Measurements from ENCODE around the gene IRX1.

IRX1 gene

DNA sequence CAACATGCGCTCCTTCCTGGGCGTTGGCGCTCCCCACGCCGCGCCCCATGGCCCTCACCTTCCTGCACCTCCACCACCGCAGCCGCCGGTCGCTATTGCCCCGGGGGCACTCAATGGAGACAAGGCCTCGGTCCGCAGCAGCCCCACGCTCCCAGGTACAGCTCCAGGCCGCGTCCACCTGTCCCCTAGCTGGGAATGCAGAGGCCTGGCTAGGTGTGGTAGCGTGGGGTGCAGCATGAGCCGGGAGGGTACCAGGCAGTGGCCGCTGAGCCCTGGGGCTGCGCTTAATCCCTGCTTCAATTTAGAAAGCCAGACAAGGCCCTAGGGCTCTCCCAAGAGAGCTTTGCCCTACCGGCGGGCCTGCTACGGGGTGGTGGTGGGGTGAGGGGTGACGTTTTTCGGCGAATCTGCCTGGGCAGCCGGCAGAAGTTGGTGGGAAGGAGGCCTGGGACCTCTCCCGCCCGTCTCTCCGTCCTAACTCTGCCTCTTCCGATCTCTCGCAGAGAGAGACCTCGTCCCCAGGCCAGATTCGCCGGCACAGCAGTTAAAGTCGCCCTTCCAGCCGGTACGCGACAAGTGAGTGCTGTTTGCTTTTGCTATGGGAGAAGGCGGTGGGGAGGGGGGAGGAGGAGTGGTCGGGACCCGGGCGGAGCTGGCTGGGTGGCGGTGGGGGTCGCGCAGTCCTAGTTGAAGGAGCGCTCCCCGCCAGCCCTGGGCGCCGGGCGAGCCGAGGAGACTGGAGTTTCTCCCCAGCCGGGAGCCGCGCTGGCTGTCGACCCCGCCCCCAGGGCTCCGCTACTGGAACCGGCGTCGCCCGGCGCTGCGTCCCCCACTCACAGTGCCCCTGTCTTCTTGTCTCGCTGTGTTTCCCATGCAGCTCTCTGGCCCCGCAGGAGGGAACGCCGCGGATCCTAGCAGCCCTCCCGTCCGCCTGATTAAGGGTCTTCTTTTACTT, 4.8 kb downstream of the IRX1 start:
- ATAC-seq: peak; percentile 9
- no peak for DNase-seq

DNA sequence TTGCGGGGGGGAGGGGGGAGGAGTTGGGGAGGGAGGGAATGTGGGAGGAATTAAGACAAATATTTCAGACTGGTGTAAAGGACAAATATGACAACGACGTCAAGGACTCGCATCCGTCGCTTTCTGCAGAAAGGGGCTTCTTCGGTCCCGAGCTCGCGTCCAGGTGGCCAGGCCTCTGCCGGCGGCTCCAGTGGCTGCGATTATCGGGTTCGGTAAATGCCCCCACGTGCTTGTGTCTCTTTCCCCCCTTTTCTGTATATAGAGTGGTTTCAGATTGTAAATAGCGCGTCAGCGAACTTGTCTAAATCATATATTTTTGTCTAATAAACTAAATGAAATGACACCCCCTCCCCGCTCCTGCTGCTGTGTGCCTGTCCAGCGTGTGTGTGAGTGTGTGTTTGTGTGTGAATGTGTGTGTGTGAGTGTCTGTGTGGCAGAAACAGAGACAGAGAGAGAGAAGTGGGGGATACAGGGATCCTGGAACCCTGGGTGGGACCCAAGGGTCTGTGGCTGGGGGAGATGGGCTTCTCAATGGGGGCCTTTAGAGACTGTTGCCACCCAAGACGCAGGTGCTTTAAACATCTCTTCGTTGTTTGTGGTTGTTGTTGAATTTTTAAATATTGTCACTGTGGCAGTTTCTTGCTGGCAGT, 5.6 kb downstream of the IRX1 start:
- DNase-seq: no peak
- no peak for ATAC-seq

DNA sequence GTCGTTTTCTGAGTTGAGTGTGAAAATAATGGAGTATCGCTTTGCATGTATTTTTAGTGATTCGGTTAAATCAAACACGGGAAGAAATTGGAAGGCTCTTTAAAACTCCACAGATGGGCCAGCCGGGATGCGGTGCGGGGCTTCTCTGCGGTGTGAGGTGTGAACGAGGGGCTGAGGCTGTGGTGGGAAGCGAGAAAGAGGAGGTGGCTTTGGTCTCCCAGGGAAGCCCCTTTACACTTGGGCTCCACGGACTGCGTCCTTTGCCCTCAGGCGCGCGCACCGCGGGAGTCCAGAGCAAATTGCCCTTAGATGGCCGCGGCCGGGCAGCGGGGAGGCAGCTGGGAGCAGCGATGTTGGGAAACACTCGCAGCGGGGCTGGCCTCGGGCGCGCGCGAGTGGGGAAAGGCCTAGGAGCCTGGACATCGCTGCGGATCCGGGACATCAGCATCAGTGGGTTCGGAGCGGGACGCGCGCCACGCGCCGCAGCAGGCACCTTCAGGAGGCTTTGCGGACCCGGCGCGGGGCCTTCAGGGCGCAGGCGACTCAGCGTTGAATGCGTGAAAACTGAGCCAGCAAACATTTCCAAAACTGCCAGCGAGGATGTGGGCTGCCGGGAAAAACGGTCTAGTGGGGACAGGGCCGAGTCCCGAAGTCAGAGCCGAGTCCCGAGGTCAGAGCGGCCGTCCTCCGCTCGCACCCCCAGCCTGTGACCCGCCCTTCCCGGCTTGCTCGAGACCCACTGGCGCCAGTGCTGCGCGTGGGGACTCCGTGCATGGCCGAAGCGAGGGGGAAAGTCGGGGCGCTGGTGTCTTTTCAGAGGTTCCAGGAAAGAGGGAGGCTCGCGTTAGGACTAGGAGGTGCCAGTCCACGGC, 6.5 kb downstream of the IRX1 start:
- ATAC-seq (no peak), DNase-seq (no peak)

DNA sequence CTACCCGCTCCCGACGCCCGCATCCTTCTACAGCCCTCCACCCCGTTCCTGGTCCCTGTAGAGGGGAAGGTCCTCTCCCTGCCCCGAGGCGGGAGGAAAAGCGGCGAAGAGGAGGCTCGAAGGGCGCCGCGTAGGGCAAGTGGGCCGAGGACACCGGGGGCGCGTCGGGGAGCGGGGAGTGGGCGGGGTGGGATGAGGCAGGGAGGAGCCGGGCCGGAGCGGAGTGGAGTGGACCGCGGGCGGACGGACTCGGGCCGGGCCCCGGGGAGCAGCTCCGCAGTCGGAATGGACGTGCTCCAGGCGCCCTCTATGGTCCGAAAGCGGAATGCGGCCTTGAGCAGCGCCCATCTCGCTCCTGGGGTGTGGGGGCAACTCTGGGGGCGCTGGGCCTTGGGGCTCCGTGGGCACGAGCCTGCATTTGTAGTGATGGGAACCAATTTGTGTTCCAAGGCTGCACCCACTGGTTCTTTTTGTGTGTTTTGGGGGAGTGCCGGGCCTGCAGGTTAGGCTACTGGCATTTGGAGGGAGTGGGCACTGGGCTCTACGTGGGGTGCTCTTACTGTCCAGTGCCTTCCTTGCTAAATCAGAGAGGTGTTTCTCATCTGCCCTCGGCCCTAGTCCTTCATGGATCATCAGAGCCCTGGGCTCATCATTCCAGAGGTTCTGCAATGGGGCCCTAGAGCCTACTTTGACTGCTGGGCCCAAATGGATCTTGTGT, 7.3 kb downstream of the IRX1 start:
- DNase-seq: peak; percentile 34
- no peak for ATAC-seq

DNA sequence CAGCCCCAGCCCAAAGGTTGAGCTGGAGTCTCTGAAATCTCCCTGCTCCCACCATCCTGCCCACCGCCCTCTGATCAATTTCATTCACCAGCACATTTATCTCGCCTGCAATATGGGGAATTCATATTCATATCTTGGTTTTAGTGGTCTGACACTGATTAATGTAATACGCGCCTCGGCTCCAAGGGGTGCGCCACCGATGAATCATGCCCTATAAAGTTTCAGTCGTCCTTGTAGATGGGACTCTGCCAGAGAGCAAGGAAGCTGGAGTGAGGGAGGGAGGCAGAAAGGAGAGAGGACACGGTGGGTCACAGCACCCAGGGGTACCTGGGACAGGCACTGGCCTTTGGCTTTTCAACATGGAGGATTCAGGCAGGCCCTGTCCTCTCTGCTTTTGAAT, 8.9 kb downstream of the IRX1 start:
- ATAC-seq (no peak), DNase-seq (no peak)

DNA sequence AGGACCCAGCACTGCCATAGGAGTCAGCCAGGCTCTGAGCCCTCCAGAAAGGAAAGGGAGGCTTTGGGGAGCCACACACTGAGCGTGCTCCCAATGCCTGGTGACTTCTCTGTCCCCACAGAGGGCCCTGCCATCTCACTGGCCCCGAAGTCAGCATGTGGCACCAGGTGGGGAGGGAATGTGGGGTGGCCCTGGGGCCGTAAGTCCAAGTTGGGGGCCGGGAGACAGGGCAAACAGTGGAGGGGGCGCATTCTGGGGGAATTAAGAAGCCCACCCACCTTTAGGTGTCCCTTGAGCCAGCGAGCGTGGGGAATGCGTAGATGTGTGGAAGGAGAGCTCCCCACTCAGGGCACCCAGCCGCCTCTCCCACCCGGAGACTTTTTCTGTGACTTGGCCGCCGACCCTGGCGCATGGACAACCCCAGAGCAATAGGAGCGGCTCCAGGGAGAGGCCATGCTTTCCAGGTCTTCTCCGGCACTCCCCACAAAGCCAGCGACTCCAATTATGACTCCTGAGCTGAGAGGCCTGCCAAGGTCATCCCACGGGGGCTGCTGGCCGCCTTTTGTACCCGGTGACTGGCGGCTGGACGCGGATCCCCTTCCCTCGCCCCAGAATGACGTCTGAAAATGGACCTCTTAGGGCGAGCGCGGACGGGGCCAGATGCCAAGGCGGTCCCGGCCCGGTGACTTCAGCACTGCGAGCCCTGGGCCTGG, 9.8 kb downstream of the IRX1 start:
- DNase-seq (no peak), ATAC-seq (no peak)

DNA sequence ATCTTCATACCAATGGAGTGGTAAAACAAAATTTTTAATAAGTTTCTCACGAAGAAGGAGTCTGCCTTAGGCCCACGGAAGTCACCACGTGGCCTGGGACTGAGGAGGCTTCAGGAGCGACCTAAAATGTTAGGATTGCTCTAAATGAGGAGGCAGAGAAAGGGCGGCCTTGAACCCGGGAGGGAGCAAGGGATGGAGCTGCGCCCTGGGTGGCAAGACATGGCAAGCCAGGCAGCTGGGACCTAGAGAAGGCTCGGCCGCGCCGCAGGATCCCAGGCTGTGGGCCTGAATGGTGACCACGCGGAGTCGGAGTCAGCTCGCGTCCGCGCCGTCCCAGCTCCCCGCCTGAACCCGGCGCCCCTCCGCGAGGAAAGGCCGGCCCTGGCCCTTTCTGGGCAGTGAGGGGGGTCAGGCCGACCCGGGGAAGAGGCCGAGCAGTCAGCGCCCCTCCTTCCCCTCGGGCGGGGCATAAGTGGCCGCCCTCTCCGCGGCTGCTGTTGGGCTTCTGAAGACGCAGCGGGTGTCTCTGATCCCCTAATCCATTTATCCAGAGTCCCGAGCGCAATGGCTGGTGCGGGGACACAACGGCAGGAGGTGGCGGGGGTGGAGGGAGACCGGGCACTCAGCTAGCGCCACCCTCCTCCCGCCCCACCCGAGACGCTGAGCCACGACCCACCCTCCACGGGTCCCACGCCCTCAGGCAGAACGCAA, 10.6 kb downstream of the IRX1 start:
- ATAC-seq (no peak), DNase-seq (no peak)

DNA sequence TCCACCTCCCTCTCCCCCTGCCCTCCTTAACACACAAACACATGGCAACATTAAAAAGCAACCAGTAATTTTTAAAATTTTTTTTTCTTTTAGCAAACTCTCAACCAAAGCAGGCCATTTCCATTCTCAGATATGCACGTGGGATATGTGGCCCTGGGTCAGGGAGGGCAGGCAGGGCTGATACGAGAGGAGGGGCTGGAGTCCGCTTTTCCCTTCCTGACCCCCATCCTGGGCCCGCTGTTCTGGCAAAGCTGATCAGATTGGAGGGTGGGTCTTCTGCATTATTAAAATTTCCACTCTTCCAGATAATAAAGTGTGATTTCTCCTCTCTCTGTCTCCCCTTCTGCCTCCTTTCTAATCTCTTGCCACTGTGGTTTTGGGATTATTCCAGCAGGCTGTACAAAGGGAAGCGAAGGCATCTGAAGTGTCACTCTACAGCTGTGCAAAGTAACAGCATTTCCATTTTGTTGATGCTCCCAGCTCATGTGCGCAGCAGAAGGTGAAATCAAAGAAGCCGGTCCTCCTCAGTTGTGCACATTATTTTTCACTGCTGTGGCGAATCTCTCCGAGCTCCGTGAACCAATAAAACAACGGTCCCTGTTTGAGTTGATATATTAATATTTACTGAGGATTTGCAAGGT, 12.0 kb downstream of the IRX1 start:
- DNase-seq (no peak), ATAC-seq (no peak)

DNA sequence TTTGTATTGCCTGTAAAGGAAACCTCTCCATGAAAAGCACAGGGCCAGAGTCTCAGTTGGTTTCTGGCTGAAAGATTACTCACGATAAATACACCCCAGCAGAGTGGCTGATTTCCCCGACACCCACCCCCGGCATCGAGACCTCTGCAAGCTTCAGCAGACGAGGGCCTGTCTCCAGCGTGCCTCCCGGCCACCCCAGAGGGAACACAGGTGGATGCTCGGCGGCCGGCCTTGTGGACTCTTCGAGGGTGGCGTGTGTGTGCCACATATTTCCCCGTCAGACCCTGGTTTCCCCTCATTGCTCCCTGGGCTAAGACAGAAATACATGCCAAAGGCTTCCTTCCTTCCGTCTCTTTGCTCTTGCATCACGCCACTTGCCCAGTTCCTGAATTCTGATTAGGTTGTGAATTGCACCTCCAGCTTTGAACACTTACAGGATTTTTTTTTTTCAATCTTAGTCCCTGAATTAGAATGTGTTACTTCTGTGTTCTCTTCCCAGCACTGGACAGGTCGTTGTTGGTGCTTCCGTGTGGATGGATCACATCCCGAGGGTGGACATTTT, 13.6 kb downstream of the IRX1 start:
- ATAC-seq (no peak), DNase-seq (no peak)

DNA sequence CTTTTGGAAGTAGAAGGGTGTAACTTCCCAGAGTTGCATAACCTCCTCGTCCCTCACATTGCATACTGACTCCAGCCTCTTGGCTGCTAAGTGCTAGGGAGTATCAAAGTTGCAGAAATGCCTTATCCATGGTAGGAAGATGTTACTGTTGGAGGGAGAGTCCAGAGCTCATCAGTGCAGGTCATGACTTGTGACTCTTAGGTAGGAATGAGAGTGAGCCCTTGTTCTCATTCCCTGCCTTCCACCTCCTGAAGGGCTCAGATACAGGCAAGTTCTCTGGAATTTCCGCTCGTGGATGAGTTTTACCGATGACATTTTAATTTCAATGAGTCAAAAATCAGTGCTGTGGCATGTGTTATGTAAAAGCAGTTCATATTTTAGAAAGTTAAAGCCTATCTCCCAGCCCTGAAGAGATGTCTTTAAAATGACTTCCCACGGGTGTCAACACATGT, 17.0 kb downstream of the IRX1 start:
- DNase-seq (no peak), ATAC-seq (no peak)

DNA sequence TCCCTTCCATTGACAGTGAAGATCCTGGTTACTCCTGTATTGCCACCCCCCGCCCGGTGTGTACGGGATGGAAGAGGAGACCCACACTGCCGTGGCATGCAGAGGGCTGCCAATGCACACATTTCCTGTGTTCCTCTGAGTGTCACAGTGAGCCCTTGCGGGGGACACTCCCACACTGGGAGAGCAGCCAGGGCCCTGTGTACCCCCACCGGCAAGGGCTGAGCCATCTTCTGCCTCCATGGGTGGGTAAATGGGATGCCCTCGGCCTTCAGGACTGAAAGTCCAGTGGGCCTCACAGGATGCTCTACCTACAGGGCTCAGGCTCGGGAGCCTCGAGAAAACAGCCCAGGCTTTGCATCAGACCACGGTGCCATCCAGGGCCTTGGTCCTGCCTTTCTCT, 18.1 kb downstream of the IRX1 start:
- ATAC-seq (no peak), DNase-seq (no peak)

DNA sequence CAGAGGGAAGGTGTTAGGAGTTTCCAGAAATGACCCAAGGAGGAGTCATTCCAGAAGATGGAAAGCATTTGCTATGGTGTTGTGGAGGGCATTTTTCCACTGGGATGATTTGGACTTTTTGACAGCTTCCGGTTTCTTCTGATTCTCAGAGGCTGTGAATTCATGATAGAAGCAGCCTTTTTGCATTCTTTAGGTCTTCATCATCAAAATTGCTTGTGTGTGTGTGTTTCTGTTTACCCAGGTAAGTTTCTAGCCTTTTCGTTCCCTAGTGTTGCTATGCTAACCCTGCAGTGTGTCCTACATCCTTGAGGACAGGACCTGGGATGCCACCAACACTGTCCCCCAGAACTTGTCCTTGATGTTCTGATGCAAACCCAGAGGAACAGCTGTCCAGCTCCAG, 19.6 kb downstream of the IRX1 start:
- ATAC-seq (no peak), DNase-seq (no peak)

DNA sequence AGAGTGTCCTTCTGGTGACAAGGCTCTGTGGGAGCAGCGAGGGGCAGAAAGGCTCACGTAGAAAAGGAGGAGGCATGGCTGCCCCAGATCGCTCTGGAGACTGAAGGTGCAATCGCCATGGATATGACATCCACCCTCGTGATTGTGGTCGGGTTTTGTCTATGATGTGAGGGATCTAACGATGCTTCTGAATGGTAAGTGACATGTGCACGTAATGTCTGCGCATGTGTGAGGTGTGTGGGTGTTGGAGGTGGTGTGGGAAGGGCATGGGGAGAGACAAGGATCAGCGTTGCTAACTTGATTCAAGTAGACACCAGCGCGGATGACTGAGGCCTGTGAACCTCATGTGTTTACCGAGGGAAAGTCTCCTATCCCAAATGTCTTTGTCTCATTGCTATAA, 20.2 kb downstream of the IRX1 start:
- DNase-seq: no peak
- no peak for ATAC-seq

DNA sequence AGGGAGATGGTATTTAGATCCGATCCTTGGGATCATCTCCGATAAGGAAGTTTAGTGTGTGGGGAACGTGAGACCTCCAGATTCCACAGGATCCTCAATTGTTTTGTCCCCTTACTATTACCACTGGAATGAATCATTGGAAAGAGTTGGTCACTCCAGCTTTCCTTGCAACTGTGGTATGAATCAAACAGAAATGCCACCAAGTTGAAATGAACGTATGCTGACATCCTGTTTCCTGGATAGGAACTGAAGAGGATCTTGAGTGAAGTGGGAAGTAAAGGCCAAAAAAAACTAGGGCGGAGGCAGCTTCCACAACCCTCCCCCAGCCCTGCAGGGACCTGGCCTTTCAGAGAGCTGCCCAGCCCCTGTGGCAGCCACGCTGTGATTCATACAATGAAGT, 23.9 kb downstream of the IRX1 start:
- no peak for DNase-seq
- ATAC-seq: no peak

DNA sequence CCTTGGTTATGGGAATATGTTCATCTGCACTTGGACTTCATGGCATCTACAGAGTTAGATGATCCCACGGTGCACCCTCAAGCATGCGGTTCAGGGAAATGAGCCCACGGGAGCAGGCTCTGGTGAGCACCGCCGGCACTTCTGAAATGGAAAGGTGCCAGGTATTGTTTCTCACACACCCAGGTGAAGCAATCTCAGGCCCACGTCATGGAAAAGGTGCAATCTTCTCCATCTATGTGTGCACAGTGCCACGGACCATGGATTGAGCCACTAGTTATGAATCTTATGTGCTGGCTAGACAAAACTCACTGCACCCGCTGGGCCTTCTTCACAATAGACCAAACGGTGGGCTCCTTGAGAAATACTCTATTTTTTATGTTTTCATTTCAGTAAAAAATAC, 27.3 kb downstream of the IRX1 start:
- ATAC-seq: no peak
- no peak for DNase-seq

DNA sequence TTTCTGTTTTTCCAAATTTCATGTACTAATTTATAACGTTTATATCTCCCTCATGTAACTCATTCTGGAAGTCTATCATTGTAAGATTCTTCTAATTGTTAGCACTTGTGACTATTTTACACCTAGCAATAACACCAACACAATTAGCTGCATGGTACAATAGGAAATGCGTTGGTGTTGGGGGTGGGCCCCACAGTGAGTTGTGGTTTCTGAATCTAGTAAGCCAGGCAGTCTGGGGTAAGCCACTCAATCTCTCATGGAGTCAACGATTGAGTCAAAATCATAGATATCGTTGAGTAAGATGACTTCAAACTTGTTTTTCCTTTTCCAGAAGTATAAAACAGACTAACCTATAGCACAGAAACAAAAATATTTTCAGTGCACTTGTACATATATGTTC, 30.0 kb downstream of the IRX1 start:
- ATAC-seq (no peak), DNase-seq (no peak)

DNA sequence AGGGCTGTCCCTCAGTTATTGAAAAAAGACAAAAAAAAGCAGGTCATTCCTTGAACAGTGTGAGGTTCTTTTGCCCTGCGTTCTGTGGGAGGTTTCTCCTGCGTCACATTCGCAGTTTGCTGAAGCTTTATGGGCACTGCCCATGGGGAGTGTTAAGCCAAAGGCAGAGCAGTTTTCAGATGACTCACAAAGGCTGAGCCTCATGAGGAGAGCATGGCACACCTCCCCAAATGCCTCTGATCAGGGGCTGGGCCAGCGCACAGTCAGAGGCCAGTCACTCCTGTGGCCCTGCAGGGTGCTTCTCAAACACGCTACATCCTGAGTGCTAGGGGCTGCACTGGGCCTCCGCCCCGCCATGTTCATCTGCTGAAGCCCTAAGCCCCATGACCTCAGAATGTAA, 38.4 kb downstream of the IRX1 start:
- no peak for DNase-seq
- ATAC-seq: no peak

DNA sequence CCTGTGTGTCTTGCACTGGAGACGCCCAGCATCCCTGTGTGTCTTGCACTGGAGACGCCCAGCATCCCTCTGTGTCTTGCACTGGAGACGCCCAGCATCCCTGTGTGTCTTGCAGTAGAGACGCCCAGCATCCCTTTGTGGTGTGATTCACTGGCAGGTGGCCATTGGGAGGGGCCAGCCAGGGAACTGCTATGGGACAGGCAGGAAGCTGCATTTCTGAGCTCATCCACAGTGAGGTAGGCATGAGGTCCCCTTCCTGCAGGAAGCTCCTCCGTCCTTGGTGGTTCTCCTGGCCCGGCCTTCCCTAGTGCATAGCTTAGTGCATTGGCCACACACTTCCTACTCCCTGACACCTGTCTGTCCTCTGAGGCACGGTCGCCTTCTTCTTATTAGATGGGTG, 43.5 kb downstream of the IRX1 start:
- no peak for DNase-seq
- no peak for ATAC-seq

DNA sequence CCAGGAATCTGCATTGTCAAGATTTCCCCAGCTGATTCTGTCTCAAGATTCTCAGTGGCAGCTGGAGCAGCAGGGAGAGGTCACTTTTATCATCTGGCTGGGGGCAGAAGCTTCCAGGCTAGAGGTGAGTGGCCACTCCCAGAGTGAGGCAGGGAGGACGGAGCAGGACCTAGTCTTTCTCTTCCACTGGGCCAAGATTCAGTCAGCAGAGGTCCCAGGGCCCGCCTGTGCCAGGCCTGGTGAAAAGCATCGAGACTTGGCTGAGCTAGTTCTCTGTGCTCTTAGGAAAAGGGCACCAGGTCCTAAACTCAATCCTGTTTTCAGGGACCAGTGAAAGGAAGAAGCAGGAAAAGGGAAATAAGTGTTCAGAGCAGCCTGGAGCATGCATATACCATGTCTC, 46.6 kb downstream of the IRX1 start:
- ATAC-seq (no peak), DNase-seq (no peak)

DNA sequence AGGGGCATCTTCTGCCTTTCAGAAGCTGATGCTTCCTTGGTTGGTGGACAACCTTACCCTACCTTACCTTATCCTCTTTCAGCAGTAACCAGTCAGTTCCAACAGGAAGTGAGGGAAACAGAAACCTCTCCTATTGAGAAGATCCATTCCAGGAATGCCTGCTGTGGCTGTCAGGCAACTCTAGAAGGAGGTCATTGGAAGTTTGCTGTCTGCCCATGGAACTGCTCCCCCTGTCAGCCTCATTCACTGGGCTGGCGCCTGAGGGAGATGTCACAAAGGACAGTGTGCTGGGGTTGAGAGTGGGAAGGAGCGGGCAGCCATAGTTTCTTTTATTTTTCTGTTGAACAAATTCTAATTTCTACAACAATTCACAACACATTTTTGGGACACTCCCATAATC, 54.7 kb downstream of the IRX1 start:
- DNase-seq: no peak
- no peak for ATAC-seq

Measured in stimulated activated naive CD8-positive, alpha-beta T cell treated with anti-CD3 and anti-CD28 coated beads, Interleukin-15, Interleukin-2, amounts not matched to agents 100 U/mL and 50 U/mL, for 24 hours (primary cell).